Fibroblast of pulmonary artery (primary cell): ENCODE data around the gene PCDH1.
A peak's percentile ranks its signal among the peaks of the same experiment; 100 is the strongest.
"Not testable (repeated sequence)": the region's sequence is repeated elsewhere in the genome, so short reads cannot be mapped to it uniquely, and the experiment has no call there.

Source experiments
- DNase-seq: peaks from one replicate; pipeline ENCODE4 v3.0.0-alpha.2; 2010; ENCODE audit warnings: low read depth
- H3K4me3 ChIP-seq: replicated peaks from 2 replicates; pipeline ENCODE4 v1.5.1; 2011; ENCODE audit warnings: low read depth, mild to moderate bottlenecking, control low read depth, low read length, moderate library complexity
- CTCF ChIP-seq: IDR thresholded peaks from 2 replicates; pipeline ENCODE4 v1.5.1; 2011; ENCODE audit warnings: mild to moderate bottlenecking, control low read depth, low read length, inconsistent platforms; ENCODE audit errors: missing control alignments

PCDH1 gene

DNA sequence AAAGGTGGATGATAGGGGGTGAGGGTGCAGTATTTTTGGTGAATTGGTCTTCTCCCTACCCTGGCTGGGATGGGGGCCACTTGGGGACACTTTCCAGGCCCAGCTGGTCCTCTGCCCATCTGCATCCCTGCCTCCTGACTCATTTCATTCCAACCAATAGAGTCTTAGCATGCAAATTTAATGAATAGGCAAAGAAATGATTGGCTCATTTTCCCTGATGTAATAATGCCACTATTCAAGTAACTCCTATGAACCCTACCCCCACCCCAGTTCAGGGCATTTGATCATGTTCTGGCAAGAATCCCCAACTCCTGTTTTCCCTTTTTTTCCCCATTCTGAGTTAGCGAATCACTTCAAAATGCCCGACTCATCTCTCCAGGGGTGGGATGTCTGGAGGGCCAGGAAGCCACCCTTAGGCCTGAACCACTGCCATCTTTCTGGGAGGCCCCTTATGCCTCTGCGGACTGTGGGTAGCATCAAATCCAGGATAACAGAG is 56.7 kb downstream of the PCDH1 start:
- H3K4me3 ChIP-seq, result no peak overlapping the region
- peak; percentile 90 for DNase-seq
- TF ChIP-seq CTCF, result no peak

GRCh38 chr5:141820686-141821085 is 57.5 kb downstream of the PCDH1 start:
- H3K4me3 ChIP-seq, DNase-seq: not testable (repeated sequence)

- no peak for DNase-seq
Measured at GRCh38 chr5:141817631-141818030, 60.6 kb downstream of the PCDH1 start.

DNA sequence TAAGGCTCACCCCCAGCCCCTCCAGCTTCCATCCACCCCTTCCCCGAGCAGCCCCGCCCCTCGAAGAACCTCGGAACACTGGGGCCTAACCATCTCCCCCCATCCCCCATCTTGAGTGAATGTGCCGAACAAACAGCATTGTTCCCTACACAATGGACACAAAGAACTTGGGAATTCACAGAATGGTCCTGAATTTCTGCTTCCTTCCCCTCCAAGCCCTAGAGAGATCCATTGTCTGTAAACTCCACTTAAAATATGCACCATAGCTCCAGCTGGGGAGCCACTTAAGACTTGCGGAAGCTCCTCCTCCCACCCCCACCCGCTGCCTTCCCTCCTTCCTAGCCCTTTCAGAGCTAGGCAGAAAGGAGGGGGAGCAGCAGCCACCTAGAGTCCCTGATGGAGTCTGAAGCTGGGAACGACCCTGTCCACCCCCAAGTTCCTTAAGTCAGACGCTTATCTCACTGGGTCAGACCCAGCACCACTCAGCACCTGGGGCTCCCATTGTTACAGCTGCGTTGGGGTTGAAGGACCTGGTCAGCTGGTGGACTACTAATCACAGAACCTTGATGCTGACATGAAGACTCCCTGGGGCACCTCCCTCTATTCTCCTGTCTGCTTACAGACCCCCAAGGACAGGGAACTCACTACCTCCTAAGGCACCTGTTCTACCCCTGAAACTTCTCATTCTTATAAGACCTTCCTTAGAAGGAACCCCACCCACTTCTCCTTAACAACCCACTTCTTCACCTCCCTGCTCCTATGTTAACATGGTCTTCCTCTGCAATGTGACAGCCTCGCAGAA is 61.4 kb downstream of the PCDH1 start:
- DNase-seq, result peak; percentile 44

More at GRCh38 chr5:141817631-141818030, 60.6 kb downstream of the PCDH1 start:
- H3K4me3 ChIP-seq, result no peak overlapping the region
- no peak for TF ChIP-seq CTCF

DNA sequence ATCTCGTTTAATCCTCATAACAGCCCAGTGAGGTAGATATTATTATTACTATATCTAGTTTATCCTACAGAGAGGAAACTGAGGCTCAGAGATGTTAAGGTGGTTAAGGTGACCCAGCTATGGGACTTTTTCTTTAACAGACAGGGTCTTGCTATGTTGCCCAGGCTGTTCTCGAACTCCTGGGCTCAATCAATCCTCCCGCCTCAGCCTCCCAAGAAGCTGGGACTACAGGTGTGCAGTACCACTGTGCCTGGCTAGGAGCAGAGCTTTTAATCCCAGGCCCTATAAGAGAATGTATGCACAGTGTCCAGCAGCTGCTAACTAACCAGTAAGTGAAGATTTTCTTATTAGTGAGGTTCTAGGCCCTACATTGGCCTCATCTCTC is 62.4 kb downstream of the PCDH1 start:
- H3K4me3 ChIP-seq, result no peak overlapping the region
- no peak for TF ChIP-seq CTCF
- DNase-seq, result no peak

More for the DNA sequence above, 61.4 kb downstream of the PCDH1 start:
- TF ChIP-seq CTCF, result no peak
- H3K4me3 ChIP-seq, result no peak overlapping the region

DNA sequence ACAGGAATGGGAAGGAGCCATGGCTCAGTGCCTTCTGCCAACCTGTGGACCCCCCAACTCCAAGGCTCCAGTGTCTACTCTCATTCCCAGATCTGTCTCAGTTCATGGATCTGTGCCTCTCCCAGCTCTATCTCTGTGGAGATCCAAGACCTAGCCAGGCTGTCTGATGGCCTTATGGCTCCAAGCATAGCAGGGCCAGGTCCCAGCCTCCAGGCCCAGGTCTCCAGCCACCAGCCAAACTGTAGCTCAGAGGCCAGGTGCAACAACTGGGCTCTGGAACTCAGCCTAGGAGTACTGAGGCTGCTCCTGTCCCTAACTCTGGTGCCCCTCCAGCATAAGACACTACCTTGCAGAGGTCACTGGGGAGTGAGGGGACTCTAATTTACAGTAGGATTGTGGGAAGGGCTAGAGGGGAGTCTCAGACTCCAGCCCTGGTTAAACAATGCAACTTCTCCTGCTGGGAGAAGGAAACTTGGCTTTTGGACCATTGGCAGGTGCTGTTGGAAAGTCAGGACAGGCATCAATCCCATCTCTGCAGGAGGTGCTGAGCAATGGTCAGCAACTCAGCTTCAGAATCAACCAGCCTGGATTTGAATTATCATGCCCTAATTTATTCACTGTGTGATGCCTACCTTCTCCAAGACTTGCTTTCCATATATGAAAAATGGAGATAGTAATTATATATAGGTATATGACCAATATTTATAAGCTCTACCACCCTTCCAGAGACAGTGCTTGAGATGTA is 63.0 kb downstream of the PCDH1 start:
- DNase-seq, result no peak
- TF ChIP-seq CTCF, result no peak
- H3K4me3 ChIP-seq, result no peak overlapping the region

- DNase-seq, result peak; percentile 31
- peak; percentile 75 for TF ChIP-seq CTCF
- H3K4me3 ChIP-seq, result no peak overlapping the region
Measured at GRCh38 chr5:141814064-141814964, 63.9 kb downstream of the PCDH1 start.
